IMR-90 (cell line): ENCODE data around the gene RIC8A.

ENCODE experiments used
- BHLHE40 ChIP-seq: fragments of 150-350 bp; IDR thresholded peaks from 2 replicates; pipeline ENCODE4 v1.6.1; 2016; ENCODE audit warnings: mild to moderate bottlenecking, low read depth, low read length
- CEBPB ChIP-seq: IDR thresholded peaks from 2 replicates; pipeline ENCODE4 v1.6.1; 2012; ENCODE audit warnings: low read depth, low read length, improper control_type of control experiment
- MAFK ChIP-seq: IDR thresholded peaks from 2 replicates; pipeline ENCODE4 v1.6.1; 2012; ENCODE audit warnings: low read depth, low read length, improper control_type of control experiment
- MAZ ChIP-seq: IDR thresholded peaks from 2 replicates; pipeline ENCODE4 v1.6.1; 2012; ENCODE audit warnings: low read depth, mild to moderate bottlenecking, low read length, improper control_type of control experiment, moderate library complexity, borderline replicate concordance
- MXI1 ChIP-seq: IDR thresholded peaks from 2 replicates; pipeline ENCODE4 v1.6.1; 2012; ENCODE audit warnings: low read depth, mild to moderate bottlenecking, low read length, moderate library complexity, borderline replicate concordance
- POLR2A ChIP-seq: IDR thresholded peaks from 2 replicates; pipeline ENCODE4 v1.6.1; 2012; ENCODE audit warnings: mild to moderate bottlenecking, low read depth, low read length
- RAD21 ChIP-seq: IDR thresholded peaks from 2 replicates; pipeline ENCODE4 v1.6.1; 2012; ENCODE audit warnings: low read length, improper control_type of control experiment
- TF ChIP-seq, protein P1 (sequence below): conservative IDR thresholded peaks from 2 replicates; pipeline ENCODE4 v1.5.1; 2012; ENCODE audit warnings: mild to moderate bottlenecking, low read depth, low read length, improper control_type of control experiment

DNA sequence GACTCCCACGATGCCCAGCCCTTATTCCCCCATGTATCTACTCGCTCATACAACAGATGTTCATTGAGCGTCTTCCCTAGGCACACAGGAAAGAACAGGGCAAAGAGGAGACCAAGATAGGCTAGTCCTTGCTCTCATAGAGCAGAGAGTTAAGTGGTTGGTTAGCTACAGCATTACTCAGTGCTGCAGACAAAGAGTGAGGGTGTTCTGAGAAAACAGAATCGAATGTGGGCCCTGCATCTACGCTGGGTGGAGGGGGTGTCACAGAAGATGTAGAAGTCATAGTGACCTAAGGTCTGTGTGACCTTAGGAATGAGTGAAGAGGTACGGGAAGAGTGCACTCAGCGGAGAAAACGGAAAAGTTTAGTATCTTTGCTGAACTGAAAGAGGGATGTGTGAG is 41.6 kb downstream of the RIC8A start:
- TF ChIP-seq MAFK: no peak
- TF ChIP-seq, protein P1, sequence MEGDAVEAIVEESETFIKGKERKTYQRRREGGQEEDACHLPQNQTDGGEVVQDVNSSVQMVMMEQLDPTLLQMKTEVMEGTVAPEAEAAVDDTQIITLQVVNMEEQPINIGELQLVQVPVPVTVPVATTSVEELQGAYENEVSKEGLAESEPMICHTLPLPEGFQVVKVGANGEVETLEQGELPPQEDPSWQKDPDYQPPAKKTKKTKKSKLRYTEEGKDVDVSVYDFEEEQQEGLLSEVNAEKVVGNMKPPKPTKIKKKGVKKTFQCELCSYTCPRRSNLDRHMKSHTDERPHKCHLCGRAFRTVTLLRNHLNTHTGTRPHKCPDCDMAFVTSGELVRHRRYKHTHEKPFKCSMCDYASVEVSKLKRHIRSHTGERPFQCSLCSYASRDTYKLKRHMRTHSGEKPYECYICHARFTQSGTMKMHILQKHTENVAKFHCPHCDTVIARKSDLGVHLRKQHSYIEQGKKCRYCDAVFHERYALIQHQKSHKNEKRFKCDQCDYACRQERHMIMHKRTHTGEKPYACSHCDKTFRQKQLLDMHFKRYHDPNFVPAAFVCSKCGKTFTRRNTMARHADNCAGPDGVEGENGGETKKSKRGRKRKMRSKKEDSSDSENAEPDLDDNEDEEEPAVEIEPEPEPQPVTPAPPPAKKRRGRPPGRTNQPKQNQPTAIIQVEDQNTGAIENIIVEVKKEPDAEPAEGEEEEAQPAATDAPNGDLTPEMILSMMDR: no peak
- no peak for TF ChIP-seq BHLHE40
- TF ChIP-seq MAZ: no peak
- TF ChIP-seq CEBPB: no peak
- no peak for TF ChIP-seq RAD21
- no peak for TF ChIP-seq POLR2A
- no peak for TF ChIP-seq MXI1
